Nucleus accumbens (tissue), 56 donors: ENCODE data around the gene EIF5AL1.
"Not testable (repeated sequence)": the region's sequence is repeated elsewhere in the genome, so short reads cannot be mapped to it uniquely, and the experiment has no call there.

Source experiments
- DNase-seq, 56 donors: peaks; one replicate each; lab custom pipeline; 2025; lab: John Stamatoyannopoulos, UW

The EIF5AL1 gene

GRCh38 chr10:79487296-79488194, 24.8 kb upstream of the EIF5AL1 start:
- peak in 10 of 56 donors; percentile 3 to 36 (median 14) for DNase-seq

GRCh38 chr10:79488336-79488735, 24.0 kb upstream of the EIF5AL1 start:
- no peak for DNase-seq

DNA sequence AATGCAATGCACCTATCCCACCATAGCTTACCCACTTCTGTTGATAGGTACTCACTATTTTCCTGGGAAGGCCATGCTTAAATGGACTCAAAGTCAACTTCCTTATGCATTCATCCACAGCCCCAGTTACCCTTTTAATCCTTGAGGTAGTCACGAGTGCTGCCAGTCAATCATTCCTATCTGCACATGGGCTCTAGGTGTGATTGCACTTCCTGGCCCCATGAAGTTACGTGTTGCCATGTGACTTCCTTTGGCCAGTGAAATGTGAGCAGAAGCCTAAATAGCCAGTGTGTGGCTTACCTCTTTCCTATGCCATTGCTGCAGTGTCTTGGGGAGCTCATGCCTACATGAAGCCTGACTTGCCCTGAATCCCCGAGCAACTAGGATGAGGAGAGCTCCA, 23.5 kb upstream of the EIF5AL1 start:
- DNase-seq, result no peak

GRCh38 chr10:79490400-79491142, 21.8 kb upstream of the EIF5AL1 start:
- DNase-seq, result no peak

- no peak for DNase-seq
These were observed 21.0 kb upstream of the EIF5AL1 start for GRCh38 chr10:79491143-79491835.

GRCh38 chr10:79492256-79492655, 20.1 kb upstream of the EIF5AL1 start:
- no peak for DNase-seq

DNA sequence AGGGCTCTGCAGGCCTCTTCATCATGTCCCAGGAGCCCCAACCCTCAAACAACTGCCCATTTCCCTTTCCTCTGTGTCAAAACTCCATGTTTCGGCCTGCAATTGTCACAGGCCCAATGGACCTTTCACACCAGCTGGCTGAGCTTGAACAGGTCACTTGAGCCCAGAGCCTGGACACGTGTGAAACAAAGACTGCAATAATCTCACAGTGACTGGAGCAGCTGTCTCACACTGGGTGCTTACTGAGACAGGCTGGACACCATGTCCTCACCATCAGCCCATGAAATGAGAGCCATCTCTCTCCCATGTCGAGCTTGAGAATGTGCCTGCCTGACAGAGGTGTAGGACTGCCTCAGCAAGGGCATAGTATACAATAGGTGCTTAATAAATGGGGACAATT, 19.5 kb upstream of the EIF5AL1 start:
- no peak for DNase-seq

- DNase-seq, result no peak
These were observed 18.5 kb upstream of the EIF5AL1 start for GRCh38 chr10:79493806-79494205.

DNA sequence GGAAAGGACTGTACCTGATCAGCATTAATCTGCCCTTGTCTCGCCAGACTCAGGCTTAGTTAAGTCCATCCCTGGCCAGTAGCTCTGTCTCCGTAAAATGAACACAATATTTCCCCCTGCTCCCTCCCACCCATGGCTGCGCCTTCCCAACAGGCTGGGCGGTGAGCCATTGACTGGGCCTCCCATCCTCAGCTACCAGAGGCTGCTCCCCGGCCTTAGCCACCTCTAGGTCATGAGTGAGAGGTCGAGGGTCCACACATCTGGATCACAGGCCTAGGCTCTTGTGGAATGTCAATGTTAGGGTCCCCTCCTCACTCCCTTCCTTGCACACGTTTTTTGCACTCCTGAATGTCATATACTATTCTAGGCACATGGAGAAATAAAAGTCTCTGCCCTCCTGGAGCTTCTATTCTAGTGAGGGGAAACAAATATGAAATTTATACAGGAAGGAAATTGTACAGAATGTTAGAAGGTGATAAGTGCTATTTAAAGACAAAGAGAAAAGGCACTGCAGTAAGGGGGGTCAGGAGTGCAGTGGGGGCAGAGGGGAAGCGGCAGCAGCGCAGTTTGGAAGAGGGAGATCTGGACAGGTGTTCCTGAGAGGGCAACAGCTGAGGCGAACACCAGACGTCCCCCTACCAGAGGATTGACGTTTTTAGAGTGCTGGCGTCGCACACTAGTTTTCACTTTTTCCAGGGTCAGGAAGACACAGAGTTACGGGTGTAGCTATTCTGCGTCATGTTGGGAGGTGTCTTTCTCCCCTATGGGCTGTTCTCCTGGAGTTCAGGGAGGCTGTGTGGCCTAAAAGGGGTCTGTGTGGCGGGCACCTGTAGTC, 17.2 kb upstream of the EIF5AL1 start:
- no peak for DNase-seq

DNA sequence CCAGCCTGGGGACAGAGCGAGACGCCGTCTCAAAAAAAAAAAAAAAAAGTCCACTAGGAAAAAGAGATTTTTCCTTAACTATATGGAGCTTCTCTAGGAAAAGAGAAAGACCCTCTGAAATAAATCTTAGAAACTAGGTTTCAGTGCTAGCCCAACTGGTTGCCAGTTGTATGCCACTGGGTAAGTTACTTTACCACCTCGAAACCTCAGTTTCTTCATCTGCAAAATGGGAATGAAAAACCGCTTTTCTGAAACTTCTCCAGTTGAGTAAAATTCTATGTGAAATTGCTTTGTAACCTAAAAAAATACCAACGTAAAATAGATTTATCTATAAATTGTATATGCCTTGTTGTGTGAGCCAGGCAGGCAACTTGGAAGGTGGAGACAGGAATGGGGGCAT, 16.5 kb upstream of the EIF5AL1 start:
- no peak for DNase-seq

DNA sequence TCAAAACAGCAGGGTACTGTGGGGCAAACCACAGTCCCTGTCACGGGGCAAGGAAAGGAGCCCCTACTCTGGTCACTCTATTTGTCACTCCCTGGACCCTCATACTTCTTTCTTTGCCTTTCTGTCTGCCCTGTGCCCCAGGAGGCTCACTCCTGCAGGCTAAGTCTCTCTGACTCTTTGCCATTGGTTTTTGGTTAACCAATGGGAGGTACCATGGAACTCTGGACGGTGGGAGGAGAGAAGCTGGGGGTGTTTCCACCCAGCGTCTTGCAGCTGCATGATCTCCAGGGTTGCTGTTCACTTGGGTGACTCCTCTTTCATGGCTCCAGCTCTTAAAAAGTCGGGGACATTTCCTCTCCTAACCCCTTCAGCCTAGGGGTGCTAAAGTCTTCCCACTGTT, 15.4 kb upstream of the EIF5AL1 start:
- DNase-seq, result no peak

- no peak for DNase-seq
These were observed 14.0 kb upstream of the EIF5AL1 start for GRCh38 chr10:79498291-79498829.

DNA sequence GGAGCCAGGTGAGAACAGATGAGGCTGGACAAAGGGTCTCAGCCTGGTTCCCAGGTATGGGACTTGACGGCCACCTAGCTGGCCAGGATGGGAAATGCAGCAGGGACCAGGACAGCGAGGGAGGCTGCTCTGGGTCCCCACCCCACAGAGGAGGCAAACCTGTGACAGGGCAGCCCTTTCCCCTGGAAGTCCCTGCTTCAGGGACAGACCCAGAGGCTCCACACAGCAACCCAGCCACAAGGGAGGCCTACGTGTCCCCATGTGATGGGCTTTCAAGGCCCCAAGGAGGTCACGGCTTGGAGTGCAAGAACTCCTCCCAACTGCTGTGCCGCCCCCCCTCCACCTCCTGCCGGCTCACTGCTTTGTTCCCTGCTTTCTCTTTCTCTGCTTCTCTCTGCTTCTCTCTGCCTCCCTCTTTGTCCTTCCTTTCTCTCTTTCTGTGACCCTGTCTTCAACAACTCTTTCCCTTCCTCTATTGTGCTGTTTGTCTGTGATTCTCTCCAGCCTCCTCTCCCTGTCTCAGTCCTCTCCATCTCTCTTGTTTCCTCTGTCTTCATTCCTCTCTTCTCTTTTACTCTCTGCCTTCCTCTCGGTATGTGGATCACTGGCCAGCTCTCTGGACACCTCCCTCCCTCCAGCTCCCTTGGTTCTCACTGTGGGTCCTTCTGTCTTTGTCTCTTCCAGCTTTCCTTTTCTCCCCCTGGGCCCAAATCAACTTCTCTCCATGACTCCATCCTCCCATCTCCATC, 9.6 kb upstream of the EIF5AL1 start:
- DNase-seq, result no peak

- not testable (repeated sequence) for DNase-seq
These were observed 8.5 kb upstream of the EIF5AL1 start for GRCh38 chr10:79503787-79504186.

DNA sequence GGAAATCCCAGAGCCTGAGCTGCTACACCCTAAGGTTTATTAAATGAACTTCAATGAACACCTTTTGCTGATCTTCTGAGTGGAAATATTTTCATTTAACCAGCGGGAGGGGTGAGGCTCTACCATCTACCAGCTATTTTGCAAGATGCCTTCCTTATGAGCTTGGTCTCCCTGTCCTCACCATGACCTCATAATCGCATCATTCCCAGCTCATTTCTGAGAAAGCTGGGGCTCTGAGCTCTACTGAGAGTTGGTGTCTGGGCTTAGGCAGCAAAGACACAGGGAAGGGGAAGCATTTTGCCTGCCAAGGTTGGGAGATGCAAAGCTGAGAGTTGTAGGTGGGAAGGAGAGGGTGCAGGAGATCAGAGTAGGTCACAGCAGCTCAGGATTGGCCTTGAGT, 7.8 kb upstream of the EIF5AL1 start:
- not testable (repeated sequence) for DNase-seq

DNA sequence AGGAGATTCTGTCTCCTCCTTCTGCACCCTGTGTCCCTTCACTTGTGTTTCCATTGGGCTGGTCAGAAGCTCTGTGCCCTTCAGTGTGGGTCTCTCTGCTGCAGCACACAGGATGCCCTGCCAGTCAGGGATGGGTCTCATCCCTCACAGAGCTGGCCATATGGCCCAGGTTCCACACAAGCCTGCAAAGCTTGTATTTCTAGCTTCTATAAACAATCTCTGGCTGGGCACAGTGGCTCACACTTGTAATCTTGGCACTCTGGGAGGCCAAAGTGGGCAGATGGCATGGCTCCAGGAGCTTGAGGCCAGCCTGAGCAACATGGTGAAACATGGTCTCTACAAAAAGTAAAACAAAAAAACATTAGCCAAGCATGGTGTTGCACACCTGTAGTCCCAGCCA, 7.0 kb upstream of the EIF5AL1 start:
- DNase-seq, result not testable (repeated sequence)

DNA sequence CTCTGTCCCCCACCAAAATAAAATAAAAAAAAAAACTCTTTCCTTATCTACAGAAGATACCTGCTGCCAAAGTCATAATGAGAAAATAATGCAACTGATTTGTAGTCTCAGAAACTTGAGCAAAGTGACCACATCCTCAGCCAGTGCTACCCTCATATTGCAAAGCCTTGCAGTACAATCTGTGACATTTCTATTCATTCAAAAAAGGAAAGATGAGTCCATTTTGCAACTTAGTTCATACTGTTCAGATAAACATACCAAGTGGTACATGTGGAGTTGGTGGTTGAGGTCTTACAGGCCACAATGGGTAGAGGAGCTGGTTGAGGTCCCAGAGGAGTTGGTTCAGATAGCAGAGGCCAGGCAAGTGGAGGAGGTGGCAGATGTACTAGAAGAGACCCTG, 6.5 kb upstream of the EIF5AL1 start:
- DNase-seq, result no peak

DNA sequence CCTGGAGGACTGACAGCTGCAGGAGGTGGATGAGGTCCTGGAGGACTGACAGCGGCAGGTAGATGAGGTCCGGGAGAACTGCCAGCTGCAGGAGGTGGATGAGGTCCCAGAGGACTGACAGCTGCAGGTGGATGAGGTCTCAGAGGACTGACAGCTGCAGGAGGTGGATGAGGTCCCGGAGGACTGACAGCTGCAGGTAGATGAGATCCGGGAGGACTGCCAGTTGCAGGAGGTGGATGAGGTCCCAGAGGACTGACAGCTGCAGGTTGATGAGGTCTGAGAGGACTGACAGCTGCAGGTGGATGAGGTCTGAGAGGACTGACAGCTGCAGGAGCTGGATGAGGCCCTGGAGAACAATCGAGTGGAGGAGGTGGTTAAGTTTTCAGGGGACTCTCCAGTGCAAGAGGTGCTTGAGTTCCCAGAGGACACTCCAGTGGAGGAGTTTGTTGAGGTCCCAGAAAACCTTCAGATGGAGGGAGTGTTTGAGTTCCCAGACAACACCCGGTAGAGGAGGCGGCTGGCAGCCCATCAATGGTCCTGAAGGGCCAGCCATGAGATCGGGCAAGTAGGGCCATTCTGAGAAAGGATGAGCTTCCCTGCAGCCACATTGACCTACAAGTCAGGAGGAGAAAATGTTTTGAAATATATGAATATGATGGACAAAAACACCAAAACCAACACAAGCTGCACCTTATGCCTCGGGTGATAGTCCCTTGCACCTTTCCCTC, 4.7 kb upstream of the EIF5AL1 start:
- no peak for DNase-seq

DNA sequence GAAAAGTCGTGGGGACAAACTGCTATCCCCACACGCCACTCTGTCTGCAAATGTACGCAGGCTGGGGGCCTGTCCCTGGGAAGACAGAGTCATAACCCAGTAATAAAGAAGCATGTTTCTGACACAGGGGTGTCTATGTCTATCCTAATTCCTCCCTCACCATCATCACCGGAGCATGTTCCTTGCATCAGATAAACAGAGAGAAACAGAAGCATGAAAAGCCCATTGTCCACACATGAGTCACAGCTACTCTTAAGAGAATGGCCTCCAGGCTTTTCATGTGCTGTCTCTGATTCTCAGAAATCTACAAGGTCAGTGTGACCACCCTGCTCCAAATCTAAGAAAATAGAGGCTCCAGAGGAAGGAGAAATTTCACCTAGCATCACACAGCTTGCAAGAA, 4.1 kb upstream of the EIF5AL1 start:
- DNase-seq, result not testable (repeated sequence)
